ENCODE results near the gene MCEE.

GRCh38 chr2:71060871-71061270 lies 69.2 kb downstream of the MCEE start:
- TF ChIP-seq CTCF (IDR thresholded peaks at IDR 0.05; ENCODE audit: extremely low read depth in 1 of 2, insufficient read depth in 1 of 2, low read depth in 1 of 2, low read length in 2 of 2) (no peak), POLR2A (IDR thresholded peaks at IDR 0.05; ENCODE audit: low read depth, low read length) (no peak), POLR2AphosphoS5 (IDR thresholded peaks at IDR 0.05; ENCODE audit: insufficient read depth, low read depth, low read length) (no peak), GATA2 (IDR thresholded peaks at IDR 0.05; ENCODE audit: insufficient read depth, insufficient read length, low read depth, low read length) (no peak), FOS (IDR thresholded peaks at IDR 0.05; ENCODE audit: borderline replicate concordance, insufficient read depth, low read length) (no peak), JUN (IDR thresholded peaks at IDR 0.05; ENCODE audit: borderline replicate concordance, insufficient read depth, insufficient read length, low read depth) (no peak), MAX (IDR thresholded peaks at IDR 0.05; ENCODE audit: insufficient read depth, insufficient read length) (no peak), MYC (IDR thresholded peaks at IDR 0.05; ENCODE audit: low read depth, low read length) (no peak)
